Measurements from ENCODE around the gene RABL2B.

RABL2B gene

GRCh38 chr22:50729391-50730012, 53.9 kb downstream of the RABL2B start:
- H3K27me3 ChIP-seq (ENCODE audit: insufficient read depth, poor library complexity, severe bottlenecking): no peaks in the 10 kb centered on the region
- H3K4me3 ChIP-seq (replicated peaks; ENCODE audit: insufficient read depth, low read length): no peak overlapping the region
- DNase-seq (ENCODE audit: low read depth in 1 of 2, low spot score in 1 of 2): no peak
- no peak for TF ChIP-seq REST (IDR thresholded peaks at IDR 0.05; ENCODE audit: insufficient replicate concordance, low read depth)
- no peak for TF ChIP-seq POLR2AphosphoS5 (IDR thresholded peaks at IDR 0.05; ENCODE audit: low read depth)
- no peak for TF ChIP-seq CTCF (IDR thresholded peaks at IDR 0.05; ENCODE audit: insufficient read depth, low read length)
- no peak overlapping the region for H3K27ac ChIP-seq (replicated peaks)

- DNase-seq (ENCODE audit: low read depth in 1 of 2, low spot score in 1 of 2): no peak
- TF ChIP-seq SPI1 (IDR thresholded peaks at IDR 0.05; ENCODE audit: borderline replicate concordance, low read depth): no peak
- no peak for TF ChIP-seq CTCF (IDR thresholded peaks at IDR 0.05; ENCODE audit: insufficient read depth, low read length)
- no peak for TF ChIP-seq POLR2AphosphoS5 (IDR thresholded peaks at IDR 0.05; ENCODE audit: low read depth)
- TF ChIP-seq GABPA (IDR thresholded peaks at IDR 0.05; ENCODE audit: low read depth): no peak
- no peak for TF ChIP-seq REST (IDR thresholded peaks at IDR 0.05; ENCODE audit: insufficient replicate concordance, low read depth)
- no peak overlapping the region for H3K4me3 ChIP-seq (replicated peaks; ENCODE audit: insufficient read depth, low read length)
- no peak overlapping the region for H3K27ac ChIP-seq (replicated peaks)
- no peaks in the 10 kb centered on the region for H3K27me3 ChIP-seq (ENCODE audit: insufficient read depth, poor library complexity, severe bottlenecking)
Observed at GRCh38 chr22:50728523-50728931, 54.9 kb downstream of the RABL2B start.

- no peaks in the 10 kb centered on the region for H3K27me3 ChIP-seq (ENCODE audit: insufficient read depth, poor library complexity, severe bottlenecking)
- TF ChIP-seq GABPA (IDR thresholded peaks at IDR 0.05; ENCODE audit: low read depth): no peak
- TF ChIP-seq CTCF (IDR thresholded peaks at IDR 0.05; ENCODE audit: insufficient read depth, low read length): no peak
- TF ChIP-seq POLR2AphosphoS5 (IDR thresholded peaks at IDR 0.05; ENCODE audit: low read depth): no peak
- no peak for TF ChIP-seq SPI1 (IDR thresholded peaks at IDR 0.05; ENCODE audit: borderline replicate concordance, low read depth)
- no peak for TF ChIP-seq REST (IDR thresholded peaks at IDR 0.05; ENCODE audit: insufficient replicate concordance, low read depth)
- H3K27ac ChIP-seq (replicated peaks): no peak overlapping the region
- no peak for DNase-seq (ENCODE audit: low read depth in 1 of 2, low spot score in 1 of 2)
- no peak overlapping the region for H3K4me3 ChIP-seq (replicated peaks; ENCODE audit: insufficient read depth, low read length)
Observed at GRCh38 chr22:50727678-50728522, 55.5 kb downstream of the RABL2B start.

Data from HL-60 (cell line).